ENCODE measurements around the gene C14orf132. TPM values are rescaled to one million over a fixed set of nuclear protein-coding genes. Genes with fewer than 3 reads are reported as not detected.

Gene C14orf132
- total RNA-seq, 1 experiment from 2014 or later = 1.3 TPM

- Mint-ChIP-seq H3K9me3 (ENCODE audit: low read depth, unreplicated experiment) (no peaks in the 10 kb centered on the region), H3K27me3 (ENCODE audit: unreplicated experiment) (peaks cover 2% of the 10 kb centered on the region), H3K27ac (ENCODE audit: unreplicated experiment) (no peak overlapping the region), H3K4me1 (ENCODE audit: low read depth, unreplicated experiment) (no peaks in the 10 kb centered on the region), H3K4me3 (ENCODE audit: low read depth, unreplicated experiment) (no peak overlapping the region), H3K36me3 (ENCODE audit: insufficient read depth, unreplicated experiment) (no peaks in the 10 kb centered on the region)
- no TSS peak for BruUV-seq (replicated peaks)
- no peak for TF ChIP-seq CTCF (IDR thresholded peaks at IDR 0.05; ENCODE audit: unreplicated experiment)
- intact Hi-C loops (cut with micrococcal nuclease; ENCODE audit: unreplicated experiment) = no loop called here
- no peak for DNase-seq
- CTCF ChIA-PET = no interaction called here
These were observed 87.7 kb downstream of the C14orf132 start for GRCh38 chr14:96126783-96127271.

GRCh38 chr14:96129128-96129736 is 90.1 kb downstream of the C14orf132 start:
- BruUV-seq (replicated peaks) = no TSS peak
- Mint-ChIP-seq H3K9me3 (ENCODE audit: low read depth, unreplicated experiment) (no peaks in the 10 kb centered on the region), H3K27me3 (ENCODE audit: unreplicated experiment) (peaks cover 16% of the 10 kb centered on the region), H3K4me3 (ENCODE audit: low read depth, unreplicated experiment) (no peak overlapping the region), H3K4me1 (ENCODE audit: low read depth, unreplicated experiment) (no peaks in the 10 kb centered on the region), H3K27ac (ENCODE audit: unreplicated experiment) (no peak overlapping the region), H3K36me3 (ENCODE audit: insufficient read depth, unreplicated experiment) (no peaks in the 10 kb centered on the region)
- CTCF ChIA-PET = no interaction called here
- intact Hi-C loops (cut with micrococcal nuclease; ENCODE audit: unreplicated experiment) = no loop called here
- DNase-seq = no peak
- TF ChIP-seq CTCF (IDR thresholded peaks at IDR 0.05; ENCODE audit: unreplicated experiment) = no peak

GRCh38 chr14:96130391-96130790 is 91.2 kb downstream of the C14orf132 start:
- Mint-ChIP-seq H3K27me3 (ENCODE audit: unreplicated experiment) (peaks cover 16% of the 10 kb centered on the region), H3K9me3 (ENCODE audit: low read depth, unreplicated experiment) (peaks cover 4% of the 10 kb centered on the region), H3K4me3 (ENCODE audit: low read depth, unreplicated experiment) (no peak overlapping the region), H3K27ac (ENCODE audit: unreplicated experiment) (no peak overlapping the region), H3K4me1 (ENCODE audit: low read depth, unreplicated experiment) (peaks cover 7% of the 10 kb centered on the region), H3K36me3 (ENCODE audit: insufficient read depth, unreplicated experiment) (peaks cover 5% of the 10 kb centered on the region)
- no peak for TF ChIP-seq CTCF (IDR thresholded peaks at IDR 0.05; ENCODE audit: unreplicated experiment)
- DNase-seq = no peak
- CTCF ChIA-PET = no interaction called here
- no TSS peak for BruUV-seq (replicated peaks)
- intact Hi-C loops (cut with micrococcal nuclease; ENCODE audit: unreplicated experiment) = no loop called here

GRCh38 chr14:96130854-96131253 is 91.7 kb downstream of the C14orf132 start:
- Mint-ChIP-seq H3K27me3 (ENCODE audit: unreplicated experiment) (peaks cover 16% of the 10 kb centered on the region), H3K36me3 (ENCODE audit: insufficient read depth, unreplicated experiment) (peaks cover 5% of the 10 kb centered on the region), H3K9me3 (ENCODE audit: low read depth, unreplicated experiment) (peaks cover 7% of the 10 kb centered on the region), H3K4me3 (ENCODE audit: low read depth, unreplicated experiment) (no peak overlapping the region), H3K27ac (ENCODE audit: unreplicated experiment) (no peak overlapping the region), H3K4me1 (ENCODE audit: low read depth, unreplicated experiment) (peaks cover 12% of the 10 kb centered on the region)
- CTCF ChIA-PET = no interaction called here
- DNase-seq = no peak
- intact Hi-C loops (cut with micrococcal nuclease; ENCODE audit: unreplicated experiment) = no loop called here
- no TSS peak for BruUV-seq (replicated peaks)
- TF ChIP-seq CTCF (IDR thresholded peaks at IDR 0.05; ENCODE audit: unreplicated experiment) = no peak
